Measurements from ENCODE around the gene NTNG2. TPM values are rescaled to one million over a fixed set of nuclear protein-coding genes. Genes with fewer than 3 reads are reported as not detected.

Gene NTNG2
- total and polyA plus RNA-seq, 10 of the 15 experiments (the other 5 are each of a cell fraction or from before 2014, with no cell fraction given), result 0.37 to 0.79 (median 0.45) TPM; not detected in 6

- 21% methylated on average over 8 of the region's 8 CpGs for WGBS (ENCODE audit: insufficient coverage, insufficient replicate concordance, low lambda C conversion rate, missing lambda C conversion rate)
- Histone ChIP-seq H3K27ac (ENCODE audit: control insufficient read depth, insufficient read depth) (no peak overlapping the region), H3K9ac (ENCODE audit: control insufficient read depth, insufficient read depth, low read length) (no peak overlapping the region), H3K27me3 (replicated peaks in 1 of 2; ENCODE audit: control insufficient read depth in 2 of 2, insufficient read depth in 2 of 2, low read length in 1 of 2) (peaks cover 3 to 7% of the 10 kb centered on the region in 2 experiments; a peak in 3 of 4 replicates), H4K20me1 (ENCODE audit: control insufficient read depth, insufficient read depth) (no peaks in the 10 kb centered on the region), H3K79me2 (ENCODE audit: control insufficient read depth, insufficient read depth, low read length) (no peaks in the 10 kb centered on the region), H3K4me2 (ENCODE audit: control insufficient read depth, insufficient read depth) (no peak overlapping the region), H3K4me3 (no peak overlapping the region), H2AFZ (ENCODE audit: control insufficient read depth, low read depth, low read length) (no peak overlapping the region), H3K9me3 (replicated peaks; ENCODE audit: control insufficient read depth, insufficient read depth, low read length) (no peaks in the 10 kb centered on the region), H3K36me3 (ENCODE audit: control insufficient read depth in 2 of 2, insufficient read depth in 2 of 2, low read length in 1 of 2) (no peaks in the 10 kb centered on the region), H3K4me1 (ENCODE audit: control insufficient read depth, insufficient read depth, low read length) (no peaks in the 10 kb centered on the region)
- no TSS peak for BruUV-seq (replicated peaks)
- in situ Hi-C loops (cut with MboI), result no loop called here
- ChIA-PET RAD21 (ENCODE audit: unreplicated experiment) (no interaction called here), CTCF (no interaction called here), POLR2A (no interaction called here), SMC1A (ENCODE audit: uncharacterized antibody, unreplicated experiment) (no interaction called here)
- intact Hi-C loops (cut with micrococcal nuclease; ENCODE audit: unreplicated experiment), result no loop called here
- FAIRE-seq (no peak), ATAC-seq (no peak), DNase-seq (ENCODE audit: low read depth, low spot score) (no peak)
- TF ChIP-seq TCF12 (IDR thresholded peaks at IDR 0.05; ENCODE audit: low read depth, low read length) (no peak), STAT1 (conservative IDR thresholded peaks at IDR 0.05) (no peak), CTCF (IDR thresholded peaks at IDR 0.05 in 2 of 3, conservative IDR thresholded peaks at IDR 0.05 in 1 of 3; ENCODE audit: control insufficient read depth in 2 of 3, extremely low read depth in 1 of 3, insufficient read depth in 1 of 3, low read depth in 3 of 3, low read length in 3 of 3) (no peak), ZSCAN29 (IDR thresholded peaks at IDR 0.05) (no peak), ZNF384 (IDR thresholded peaks at IDR 0.05; ENCODE audit: borderline replicate concordance, low read depth, low read length) (no peak), NFYB (IDR thresholded peaks at IDR 0.05; ENCODE audit: insufficient read depth, low read depth, low read length) (no peak), ATF2 (IDR thresholded peaks at IDR 0.05; ENCODE audit: low read length) (no peak), HDGF (IDR thresholded peaks at IDR 0.05) (no peak), BCL11A (IDR thresholded peaks at IDR 0.05; ENCODE audit: low read depth, low read length) (no peak), STAT3 (IDR thresholded peaks at IDR 0.05; ENCODE audit: low read depth, low read length) (no peak), POLR2AphosphoS5 (IDR thresholded peaks at IDR 0.05; ENCODE audit: low read length) (no peak), E2F4 (IDR thresholded peaks at IDR 0.05; ENCODE audit: low read depth, low read length) (no peak), TCF3 (IDR thresholded peaks at IDR 0.05; ENCODE audit: borderline replicate concordance, insufficient read depth, low read depth, low read length) (no peak), BCL3 (IDR thresholded peaks at IDR 0.05; ENCODE audit: borderline replicate concordance, insufficient read depth, low read depth, low read length, poor library complexity, severe bottlenecking) (no peak), POU2F2 (IDR thresholded peaks at IDR 0.05; ENCODE audit: borderline replicate concordance, low read depth, low read length) (no peak), NBN (IDR thresholded peaks at IDR 0.05) (no peak), BHLHE40 (IDR thresholded peaks at IDR 0.05; ENCODE audit: borderline replicate concordance in 1 of 2, low read depth in 2 of 2, low read length in 1 of 2) (no peak), NR2F1 (conservative IDR thresholded peaks at IDR 0.05) (no peak)
Observed at GRCh38 chr9:132218208-132218607, 56.4 kb downstream of the NTNG2 start.
